Stimulated activated CD8-positive, alpha-beta memory T cell treated with anti-CD3 and anti-CD28 coated beads, Interleukin-15, amount 100 ng/mL, for 48 hours (primary cell): ENCODE measurements around the gene TMTC1.

ENCODE experiments used
- DNase-seq, 2 donors: peaks; one replicate each; pipeline ENCODE4 v3.0.0-alpha.2; 2020; ENCODE audit warnings: low read depth in 2 of 2

Gene TMTC1

DNA sequence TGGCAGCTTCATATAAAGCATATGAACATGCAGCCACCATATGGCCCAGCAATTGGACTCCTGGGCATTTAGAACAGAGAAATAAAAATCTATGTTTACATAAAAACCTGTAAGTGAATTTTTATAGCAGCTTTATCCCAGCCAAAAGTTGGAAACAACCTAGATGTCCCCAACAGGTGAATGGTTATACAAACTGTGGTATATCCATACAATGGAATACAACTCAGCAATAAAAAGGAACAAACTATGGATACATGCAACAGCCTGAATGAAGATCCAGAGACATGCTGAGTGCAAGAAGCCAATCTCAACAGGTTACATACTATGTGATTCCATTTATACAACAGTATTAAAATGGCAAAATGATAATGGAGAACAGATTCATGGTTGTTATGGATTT, 3.7 kb downstream of the TMTC1 start:
- no peak for DNase-seq

DNA sequence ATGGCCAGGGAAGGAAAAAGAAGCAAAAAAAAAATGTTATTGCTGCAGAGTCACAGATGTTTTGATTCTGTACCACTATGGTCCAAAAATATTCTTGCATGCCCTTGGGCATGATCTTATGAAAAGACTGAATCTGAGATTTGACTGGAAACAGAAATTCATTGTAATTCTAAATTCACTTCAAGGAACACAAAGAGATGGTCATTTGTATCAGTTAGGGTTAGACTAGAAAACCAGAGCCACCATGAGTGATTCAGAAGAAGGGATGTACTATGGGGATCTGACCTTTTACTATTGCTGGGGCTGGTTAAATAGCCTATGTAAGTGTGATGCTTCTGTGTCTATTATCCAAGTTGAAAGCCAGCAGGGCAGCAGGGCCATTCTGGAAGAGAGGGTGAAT, 5.2 kb downstream of the TMTC1 start:
- no peak for DNase-seq

GRCh38 chr12:29773076-29773475, 10.7 kb downstream of the TMTC1 start:
- DNase-seq = no peak

DNA sequence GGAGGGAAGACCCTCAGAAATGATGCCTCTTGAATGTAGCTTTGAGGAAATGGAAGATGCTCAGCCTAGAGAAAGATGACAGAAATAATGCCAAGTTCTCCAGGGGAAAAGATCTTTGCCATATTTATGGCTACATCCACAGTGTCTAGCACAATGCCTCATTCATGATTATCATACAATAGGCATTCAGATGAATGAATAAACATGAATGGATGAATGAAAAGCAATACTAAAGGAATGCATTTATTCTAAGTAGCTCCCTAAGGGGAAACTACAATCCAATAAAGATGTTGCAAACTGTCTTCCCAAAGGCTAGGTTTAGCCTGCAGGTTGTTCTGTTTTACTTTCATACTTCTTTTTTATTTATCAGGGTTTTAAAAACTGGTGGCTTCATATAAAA, 12.0 kb downstream of the TMTC1 start:
- no peak for DNase-seq

DNA sequence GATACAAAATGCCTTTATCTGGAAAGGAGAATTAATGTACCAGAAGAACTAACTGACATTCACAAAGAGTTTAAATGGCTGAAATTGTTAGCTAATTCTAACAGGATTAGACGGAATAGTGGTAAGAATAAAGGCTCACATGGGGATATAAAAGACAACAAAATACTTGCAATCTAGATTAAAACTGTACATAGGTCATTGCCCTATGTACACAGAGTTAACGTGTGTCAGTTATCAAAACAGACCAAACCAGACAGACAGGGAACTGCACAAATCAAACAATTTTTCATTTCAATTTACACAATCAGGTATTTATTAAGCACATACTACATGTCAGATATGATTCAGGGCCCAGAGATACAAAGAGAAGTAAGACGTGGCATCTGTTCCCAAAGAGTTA, 12.6 kb downstream of the TMTC1 start:
- DNase-seq = no peak

- no peak for DNase-seq
Observed at GRCh38 chr12:29769162-29769858, 14.4 kb downstream of the TMTC1 start.

DNA sequence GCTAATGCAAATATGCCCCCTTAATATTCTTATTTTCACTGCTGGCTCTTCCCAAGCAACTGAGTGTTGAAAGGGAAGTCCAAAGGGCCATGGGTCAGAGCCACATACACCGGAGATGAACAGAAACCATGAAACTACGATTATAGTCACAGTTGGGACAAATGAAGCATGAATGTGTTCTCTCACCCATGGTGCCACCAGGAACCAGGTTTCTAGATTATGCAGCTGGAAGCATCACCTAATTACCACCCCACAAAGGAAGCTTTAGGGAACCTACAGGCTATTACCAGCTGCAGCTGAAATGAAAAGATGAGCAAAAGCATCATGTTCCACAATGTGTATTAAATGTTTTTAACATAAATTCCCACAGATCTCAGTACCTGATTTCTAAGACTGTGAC, 15.4 kb downstream of the TMTC1 start:
- no peak for DNase-seq

DNA sequence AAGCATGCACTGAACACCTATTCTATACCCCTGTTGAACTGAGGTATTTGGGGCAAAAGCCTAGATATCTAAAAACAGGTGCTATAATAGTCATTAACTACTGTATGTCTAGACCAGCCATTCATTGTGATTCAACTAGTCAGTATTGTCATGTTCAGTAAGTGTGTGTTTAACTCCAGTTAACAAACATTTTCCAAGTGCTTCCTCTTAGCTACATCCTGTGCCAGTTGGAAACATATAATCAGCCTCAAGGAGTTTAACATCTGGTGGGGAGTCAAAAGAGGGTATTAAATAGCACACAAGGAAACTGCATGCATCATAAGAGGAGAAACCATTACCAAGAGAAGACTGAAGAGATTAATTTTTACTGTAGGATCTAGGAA, 20.4 kb downstream of the TMTC1 start:
- DNase-seq = no peak

DNA sequence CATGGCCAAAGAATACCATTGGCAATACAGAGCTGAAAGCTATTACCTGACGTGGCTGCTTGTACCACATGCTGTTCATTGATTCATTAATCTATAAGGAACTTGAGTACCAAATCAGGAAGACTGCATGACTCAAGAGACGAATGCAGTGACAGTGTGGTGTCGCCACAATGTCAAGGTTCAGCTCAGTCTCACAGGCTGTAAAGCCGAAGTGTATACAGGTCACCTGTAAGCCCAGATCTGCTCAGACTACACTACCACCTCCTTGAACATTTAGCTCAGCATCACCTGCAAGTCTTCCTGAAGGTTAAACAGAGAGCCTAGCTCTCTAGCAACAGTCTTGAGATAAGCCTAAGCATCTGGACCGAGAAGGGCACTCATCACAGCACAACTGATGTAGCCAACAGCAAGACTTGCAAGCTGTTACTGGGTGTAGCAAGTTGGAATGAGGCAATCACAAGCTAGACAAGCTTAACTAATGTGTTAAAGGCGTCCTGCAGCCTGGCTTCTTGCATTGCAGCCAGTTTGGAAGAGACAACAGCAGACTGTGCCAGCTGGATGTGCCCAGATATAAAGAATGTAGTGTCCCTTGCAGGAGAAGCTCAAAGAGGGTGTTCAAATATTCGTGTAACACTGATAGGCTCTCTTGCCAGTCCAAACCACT, 21.0 kb downstream of the TMTC1 start:
- DNase-seq = no peak

GRCh38 chr12:29759950-29760349, 23.8 kb downstream of the TMTC1 start:
- no peak for DNase-seq

DNA sequence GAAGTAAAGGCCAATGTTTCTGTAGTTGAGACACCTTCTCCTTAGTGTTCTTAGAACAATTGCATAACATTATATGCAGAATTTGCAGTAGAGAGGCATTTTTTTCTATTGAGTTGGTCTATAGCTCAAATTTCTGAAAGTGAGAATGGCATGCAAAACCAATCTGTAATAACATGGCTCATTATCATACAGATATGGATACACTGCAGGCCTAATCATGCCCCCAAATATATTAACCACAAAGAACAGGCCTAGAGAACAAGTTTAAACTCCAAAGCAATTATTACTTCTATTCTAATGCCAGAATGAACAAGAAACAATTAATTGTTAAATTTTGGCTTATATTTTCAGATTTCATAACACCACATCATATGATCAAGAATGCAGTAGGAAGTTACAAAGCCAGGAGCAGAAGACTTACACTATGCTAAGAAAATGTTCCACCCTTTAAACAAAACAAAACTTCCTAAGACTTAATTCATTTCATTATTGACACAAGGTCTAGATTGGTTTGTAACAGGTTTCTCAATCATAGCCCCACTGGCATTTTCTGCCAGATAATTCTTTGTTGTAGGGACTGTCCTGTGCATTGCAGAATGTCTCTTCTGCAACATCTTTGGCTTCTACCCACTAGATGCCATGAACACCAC, 26.9 kb downstream of the TMTC1 start:
- DNase-seq = no peak

DNA sequence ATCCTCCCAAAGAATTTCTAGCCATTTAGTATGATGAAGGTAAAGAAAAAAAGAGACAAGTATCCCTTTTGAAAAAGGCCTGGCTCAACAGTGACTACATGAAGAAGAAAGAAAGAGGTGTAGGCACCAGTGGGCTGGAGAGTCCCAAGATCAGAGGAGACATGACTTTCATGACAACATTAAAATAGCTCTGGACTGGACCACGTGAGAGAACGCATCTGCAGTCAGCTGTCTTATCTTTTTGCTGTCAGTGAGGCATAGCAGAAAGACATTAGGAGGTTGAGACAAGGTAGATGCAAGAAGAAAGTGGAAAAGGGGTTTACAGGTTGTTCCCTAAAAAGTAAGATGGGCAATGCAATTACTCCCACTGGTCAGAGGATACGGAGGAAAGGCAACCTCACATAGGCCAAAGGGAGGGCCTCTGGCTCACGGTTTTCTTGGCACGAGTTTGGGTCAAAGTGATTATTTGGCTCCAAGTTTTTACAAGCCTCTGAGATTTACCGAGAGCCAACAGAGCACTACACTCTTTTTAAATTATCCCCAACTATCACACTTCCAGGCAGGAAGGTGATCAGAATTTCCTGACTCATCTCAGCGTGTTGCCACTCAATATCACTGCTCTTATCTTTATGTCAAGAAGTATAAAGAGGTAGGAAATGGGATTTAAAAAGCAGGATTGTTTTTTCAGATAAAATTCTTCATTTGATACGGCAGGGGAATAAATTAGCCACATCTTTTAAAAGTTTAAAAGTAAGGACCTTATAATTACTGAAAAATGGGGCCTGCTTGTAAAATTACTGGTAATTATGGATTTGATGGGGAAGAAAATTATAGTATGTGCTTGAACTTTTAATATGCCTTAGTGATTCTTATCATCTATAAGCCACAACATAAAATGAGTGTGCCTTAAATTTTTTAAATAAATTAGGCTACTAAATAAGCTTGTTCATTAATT, 29.2 kb downstream of the TMTC1 start:
- no peak for DNase-seq

GRCh38 chr12:29752121-29752520, 31.6 kb downstream of the TMTC1 start:
- DNase-seq = no peak

GRCh38 chr12:29751676-29752075, 32.1 kb downstream of the TMTC1 start:
- no peak for DNase-seq

GRCh38 chr12:29750928-29751220, 32.9 kb downstream of the TMTC1 start:
- DNase-seq = no peak

GRCh38 chr12:29750131-29750927, 33.4 kb downstream of the TMTC1 start:
- DNase-seq = no peak

GRCh38 chr12:29744365-29744764, 39.4 kb downstream of the TMTC1 start:
- DNase-seq = no peak

DNA sequence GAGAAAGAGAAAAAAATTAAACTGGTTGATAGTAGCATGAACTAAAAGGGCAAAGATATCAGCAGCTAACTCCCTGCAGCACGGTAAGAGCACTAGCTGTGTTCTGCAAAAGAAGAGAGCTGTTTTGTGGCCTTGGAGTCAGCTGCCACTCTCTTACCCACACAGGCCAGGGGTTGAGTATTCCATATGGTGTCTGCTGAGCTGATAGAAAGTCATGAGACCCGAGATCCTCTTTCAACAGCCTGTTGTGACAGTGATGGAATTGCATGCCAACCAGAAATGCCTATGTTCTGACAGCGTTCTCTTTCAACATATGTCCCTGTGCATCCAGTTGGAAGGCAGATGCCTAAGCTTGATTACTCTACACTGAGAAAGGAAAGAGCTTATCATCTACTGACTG, 39.9 kb downstream of the TMTC1 start:
- DNase-seq = no peak

- no peak for DNase-seq
Observed at GRCh38 chr12:29743077-29743476, 40.7 kb downstream of the TMTC1 start.

DNA sequence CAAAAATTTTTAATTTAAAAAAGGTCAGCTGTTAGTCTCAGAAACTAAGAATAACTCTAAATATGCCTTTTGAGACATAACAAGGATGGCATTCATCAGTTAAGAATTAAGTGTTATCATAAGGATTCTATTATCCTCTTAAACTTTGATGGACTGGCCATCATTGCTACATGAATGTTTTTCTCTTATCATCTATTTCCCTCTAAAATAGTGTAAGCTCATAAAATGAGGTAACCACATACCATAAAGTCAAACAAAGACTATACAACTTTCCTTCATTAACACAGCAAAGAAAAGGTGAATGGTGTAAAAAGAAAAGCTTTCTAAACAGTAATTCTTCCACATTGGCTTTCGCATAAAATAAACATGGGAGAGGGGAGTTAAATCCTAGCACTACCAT, 41.1 kb downstream of the TMTC1 start:
- DNase-seq = no peak
